Prostate gland (tissue), 2 donors: Measurements from ENCODE around the gene FAM53A.

Experiments
- CTCF ChIP-seq, 4 experiments: fragments of 200-600 bp in 2 of 4; fragments of 450-650 bp in 2 of 4; sonication (generic) in 2 of 4; IDR thresholded peaks; 1 replicate in 3 of 4; 2 replicates in 1 of 4; pipeline ENCODE4 v1.5.1; 2016 to 2019; ENCODE audit warnings: antibody characterized with exemption in 4 of 4, mild to moderate bottlenecking in 2 of 4, moderate library complexity in 2 of 4
- POLR2A ChIP-seq: fragments of 450-650 bp; IDR thresholded peaks from one replicate; pipeline ENCODE4 v1.6.1; 2016; ENCODE audit warnings: antibody characterized with exemption, mild to moderate bottlenecking

GRCh38 chr4:1625600-1626138 lies 58.4 kb downstream of the FAM53A start:
- TF ChIP-seq CTCF (IDR thresholded peaks at IDR 0.05) = no peak
- no peak for TF ChIP-seq POLR2A
